K562 (cell line): ENCODE data around the gene COQ7. TPM values are rescaled to one million over a fixed set of nuclear protein-coding genes. Genes with fewer than 3 reads are reported as not detected.

ENCODE experiments used
- ATAC-seq: fragments of 200-7000 bp; cut with Tn5 transposase; 3 replicates; pipeline ENCODE4 v1.9.1; 2020; ENCODE audit warnings: moderate library complexity
- BruUV-seq: library from RNA; stranded (reverse); fragments of 400-500 nt; replicated peaks from 2 replicates; lab custom pipeline; 2021; lab: Mats Ljungman, UMichigan
- CTCF ChIA-PET: fragments of 300-600 bp; formaldehyde crosslinking; extraction: SDS; loops from one replicate; lab custom pipeline; 2021; ENCODE audit warnings: low intra/inter-chr PET ratio; lab: Yijun Ruan, JAX
- POLR2A ChIA-PET: fragments of 300-600, 350-650 bp; sonication (Branson Sonifier 250); formaldehyde crosslinking; extraction: SDS; loops from one replicate; lab custom pipeline; 2021; ENCODE audit warnings: antibody characterized with exemption, inconsistent platforms; lab: Yijun Ruan, JAX
- DNase-seq, 4 experiments: peaks; one replicate each; pipeline versions ENCODE4 v3.0.0 to v3.0.0-alpha.2; 2011 to 2018; ENCODE audit warnings: low spot score in 3 of 4, mixed read lengths in 3 of 4; ENCODE audit errors: extremely low read depth in 1 of 4
- FAIRE-seq: peaks from 2 replicates; lab custom pipeline; 2011; peaks lifted over from hg19 to GRCh38; lab: Jason Lieb, UNC
- H2AFZ ChIP-seq: 2 replicates; pipeline ENCODE4 v1.6.0; 2011; ENCODE audit warnings: low read depth, low read length, control low read depth, inconsistent platforms
- H3K27ac ChIP-seq: fragments of 200-600 bp; 3 replicates; pipeline ENCODE4 v1.8.0; 2011; ENCODE audit warnings: low read depth, mild to moderate bottlenecking, control low read depth, inconsistent platforms, low read length, moderate library complexity, mixed read lengths; ENCODE audit errors: extremely low read depth
- H3K27me3 ChIP-seq, 2 experiments: fragments of 300-600 bp in 1 of 2; 2 replicates in 1 of 2; 3 replicates in 1 of 2; pipeline versions ENCODE4 v1.6.0 to v1.8.0; 2011; ENCODE audit warnings: inconsistent platforms in 2 of 2, low read length in 2 of 2, mild to moderate bottlenecking in 1 of 2, mixed read lengths in 1 of 2, moderate library complexity in 1 of 2; ENCODE audit not compliant: control insufficient read depth in 2 of 2, insufficient read depth in 2 of 2
- H3K36me3 ChIP-seq: fragments of 300-600 bp; 3 replicates; pipeline ENCODE4 v1.8.0; 2011; ENCODE audit warnings: mild to moderate bottlenecking, low read length, inconsistent platforms; ENCODE audit not compliant: control insufficient read depth, insufficient read depth
- H3K4me1 ChIP-seq, 2 experiments: fragments of 200-600 bp in 1 of 2; replicated peaks in 1 of 2; 2 replicates in 1 of 2; 3 replicates in 1 of 2; pipeline versions ENCODE4 v1.5.1 to v1.8.0; 2011; ENCODE audit warnings: inconsistent platforms in 2 of 2, low read length in 2 of 2, mild to moderate bottlenecking in 1 of 2, mixed read lengths in 1 of 2, moderate library complexity in 1 of 2; ENCODE audit not compliant: control insufficient read depth in 2 of 2, insufficient read depth in 2 of 2
- H3K4me2 ChIP-seq: 2 replicates; pipeline ENCODE4 v1.6.1; 2011; ENCODE audit warnings: low read length, control low read depth, inconsistent platforms, mixed read lengths; ENCODE audit not compliant: insufficient read depth
- H3K4me3 ChIP-seq: fragments of 200-600 bp; sonication (generic), shearing (Covaris generic); 2 replicates; pipeline ENCODE4 v1.5.1; 2016; ENCODE audit warnings: control low read depth, inconsistent platforms
- H3K79me2 ChIP-seq: fragments of 200-600 bp; 3 replicates; pipeline ENCODE4 v1.8.0; 2011; ENCODE audit warnings: low read length, inconsistent platforms; ENCODE audit not compliant: control insufficient read depth, insufficient read depth
- H3K9ac ChIP-seq, 2 experiments: 2 replicates each; pipeline versions ENCODE4 v1.6.0 to v1.6.1; 2011; ENCODE audit warnings: low read depth in 2 of 2, low read length in 2 of 2, control low read depth in 1 of 2, inconsistent platforms in 1 of 2, mild to moderate bottlenecking in 1 of 2, mixed read lengths in 1 of 2; ENCODE audit not compliant: insufficient read depth in 1 of 2
- H3K9me1 ChIP-seq: one replicate; pipeline ENCODE4 v1.6.0; 2011; ENCODE audit warnings: inconsistent platforms, mild to moderate bottlenecking, low read length, moderate library complexity; ENCODE audit not compliant: control insufficient read depth, insufficient read depth
- H3K9me3 ChIP-seq: replicated peaks from 2 replicates; pipeline ENCODE4 v1.5.1; 2011; ENCODE audit warnings: low read depth, low read length, inconsistent platforms; ENCODE audit not compliant: control insufficient read depth, insufficient read depth
- H4K20me1 ChIP-seq: replicated peaks from 2 replicates; pipeline ENCODE4 v1.6.1; 2011; ENCODE audit warnings: low read length, inconsistent platforms, mixed read lengths; ENCODE audit not compliant: control insufficient read depth, insufficient read depth
- COPS2 ChIP-seq: fragments of 450-650 bp; conservative IDR thresholded peaks from 2 replicates; pipeline ENCODE4 v1.6.1; 2016; ENCODE audit warnings: mild to moderate bottlenecking, moderate library complexity
- MCM7 ChIP-seq, 2 experiments: fragments of 450-650 bp; IDR thresholded peaks; 2 replicates each; pipeline ENCODE4 v1.6.1; 2016 to 2018
- RBFOX2 ChIP-seq: fragments of 200-400 bp; formaldehyde crosslinking; IDR thresholded peaks from 2 replicates; pipeline ENCODE4 v1.6.1; 2017; ENCODE audit warnings: low read depth, mild to moderate bottlenecking, low read length, moderate library complexity
- RREB1 ChIP-seq: fragments of 250-450 bp; sonication (Bioruptor Pico); IDR thresholded peaks from 2 replicates; pipeline ENCODE4 v1.4.0; 2020
- SPI1 ChIP-seq: IDR thresholded peaks from 2 replicates; pipeline ENCODE4 v1.6.1; 2011; ENCODE audit warnings: low read depth, low read length, control low read depth, borderline replicate concordance
- STAT6 ChIP-seq: sonication (generic); formaldehyde crosslinking; IDR thresholded peaks from 2 replicates; pipeline ENCODE4 v1.8.1; 2023; ENCODE audit warnings: mild to moderate bottlenecking, missing genetic modification reagents
- TOE1 ChIP-seq, 2 experiments: fragments of 450-650 bp in 1 of 2; sonication (generic) in 1 of 2; formaldehyde crosslinking in 1 of 2; IDR thresholded peaks; 2 replicates each; pipeline versions ENCODE4 v1.7.1 to v1.8.0; 2016 to 2022; ENCODE audit warnings: borderline replicate concordance in 2 of 2, mild to moderate bottlenecking in 2 of 2, antibody characterized with exemption in 1 of 2, inconsistent platforms in 1 of 2, low read depth in 1 of 2, missing genetic modification reagents in 1 of 2, moderate library complexity in 1 of 2
- ZNF174 ChIP-seq: fragments of 250-450 bp; sonication (Bioruptor Pico); IDR thresholded peaks from 2 replicates; pipeline ENCODE4 v1.4.0; 2020; ENCODE audit warnings: mild to moderate bottlenecking
- ZNF644 ChIP-seq: fragments of 200-800 bp; sonication (Bioruptor generic); IDR thresholded peaks from 2 replicates; pipeline ENCODE4 v1.6.1; 2016; ENCODE audit warnings: low read depth, missing genetic modification characterization, missing compliant biosample characterization
- ZNF766 ChIP-seq: fragments of 200-800 bp; sonication (Bioruptor generic); conservative IDR thresholded peaks from 2 replicates; pipeline ENCODE4 v1.6.1; 2016; ENCODE audit warnings: missing genetic modification characterization, missing compliant biosample characterization
- WGBS: fragments of 100-300 bp; shearing (Covaris generic); methylation state at CpG from one replicate; pipeline ENCODE4 v1.1.6; 2016; ENCODE audit warnings: low coverage, mixed read lengths; ENCODE audit not compliant: insufficient coverage; ENCODE audit errors: missing lambda C conversion rate; 5-methylcytosine and 5-hydroxymethylcytosine counted together
- in situ Hi-C: fragments of 300-500 bp; cut with MboI; formaldehyde crosslinking; loops from 4 replicates; pipeline ENCODE4 v1.15.0; 2018; ENCODE audit warnings: inconsistent platforms, mixed read lengths
- intact Hi-C: fragments of 100-400 bp; cut with micrococcal nuclease; formaldehyde crosslinking; loops from 2 replicates; pipeline ENCODE4 v1.14.2; 2022
- polyA plus RNA-seq, 8 experiments: library from polyadenylated mRNA; depleted of rRNA in 4 of 8; stranded (reverse) in 5 of 8; unstranded in 3 of 8; fragments of >200 nt; fragmentation: Nextera tagmentation in 2 of 8; fragmentation: Illumina TruSeq in 1 of 8; extraction: Ambion mirVana in 2 of 8; extraction: Trizol in 1 of 8; gene quantifications; 2 replicates each; pipeline versions ENCODE4 v1.2.1 to v1.2.3, GENCODE V29; 2011 to 2014; ENCODE audit warnings: inconsistent platforms in 1 of 8, missing spikeins in 1 of 8
- total RNA-seq, 7 experiments: library from RNA; depleted of rRNA in 6 of 7; stranded (reverse); fragments of >200 nt in 6 of 7; fragmentation: Illumina TruSeq in 2 of 7; extraction: Trizol in 2 of 7; gene quantifications; 2 replicates each; pipeline versions ENCODE4 v1.2.1 to v1.2.3, GENCODE V29; 2011 to 2021; ENCODE audit warnings: low replicate concordance in 1 of 7
- TF ChIP-seq, protein P1 (sequence below): fragments of 200-800 bp; sonication (Bioruptor generic); IDR thresholded peaks from 2 replicates; pipeline ENCODE4 v1.6.1; 2017; ENCODE audit warnings: missing genetic modification characterization, missing compliant biosample characterization
- TF ChIP-seq, protein P2 (sequence below): fragments of 450-650 bp; IDR thresholded peaks from 2 replicates; pipeline ENCODE4 v1.6.1; 2016; ENCODE audit warnings: low read depth, mild to moderate bottlenecking, moderate library complexity

COQ7 gene
- total and polyA plus RNA-seq, 9 of the 15 experiments (the other 6 are each of a cell fraction or from before 2014, with no cell fraction given): 2.3 to 26.1 (median 15.2) TPM

DNA sequence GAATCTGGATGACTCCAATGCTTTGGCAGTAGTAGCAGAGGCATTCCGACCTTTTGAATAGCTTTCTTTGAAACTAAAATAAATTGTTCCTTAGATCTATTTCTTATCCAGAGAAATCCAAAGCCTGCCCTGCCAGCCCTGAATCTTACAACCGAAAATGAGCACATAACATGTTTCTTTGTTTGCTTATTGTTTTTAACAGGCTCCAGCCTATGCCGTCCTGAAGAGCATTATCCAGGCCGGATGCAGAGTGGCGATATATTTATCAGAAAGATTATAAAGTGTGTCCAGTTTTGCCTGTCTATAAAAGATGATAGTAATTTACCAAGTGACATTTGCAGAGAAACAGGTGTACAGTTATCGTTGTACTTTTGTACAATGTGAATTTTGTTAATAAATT is 10.5 kb downstream of the COQ7 start:
- DNase-seq (no peak), ATAC-seq (no peak), FAIRE-seq (no peak)
- H3K27me3 ChIP-seq: no peaks in the 10 kb centered on the region
- no peaks in the 10 kb centered on the region for H3K4me1 ChIP-seq
- H3K79me2 ChIP-seq: no peaks in the 10 kb centered on the region
- CTCF ChIA-PET: no interaction called here
- in situ Hi-C loops (no loop called here), intact Hi-C loops (no loop called here)
- H3K27ac ChIP-seq: no peak overlapping the region
- BruUV-seq: no TSS peak
- H2AFZ ChIP-seq: no peak overlapping the region
- H3K9me3 ChIP-seq: no peaks in the 10 kb centered on the region
- 85% methylated on average over 6 of the region's 6 CpGs for WGBS
- POLR2A ChIA-PET: interaction anchor here (0.5 kb wide), 1 partner anchor 425 kb away, joined by 3 read pairs; no protein-coding TSS in a partner anchor
- H4K20me1 ChIP-seq: no peaks in the 10 kb centered on the region
- H3K4me3 ChIP-seq: no peak overlapping the region
- H3K4me2 ChIP-seq: no peak overlapping the region
- H3K36me3 ChIP-seq: peaks cover 27% of the 10 kb centered on the region; the same call in 2 of the 3 replicates
- H3K9ac ChIP-seq: no peak overlapping the region
- no peaks in the 10 kb centered on the region for H3K9me1 ChIP-seq
- TF ChIP-seq SPI1 (no peak), RREB1 (no peak), MCM7 (IDR thresholded peaks at IDR 0.05) (no peak), RBFOX2 (no peak), ZNF644 (tag) (no peak), STAT6 (CRISPR knock-in tag) (no peak), COPS2 (no peak), ZNF174 (CRISPR knock-in tag) (no peak), TOE1 (IDR thresholded peaks at IDR 0.05; ENCODE audit: borderline replicate concordance) (no peak), TOE1 (CRISPR knock-in tag; IDR thresholded peaks at IDR 0.05; ENCODE audit: borderline replicate concordance, low read depth) (no peak), ZNF766 (no peak)
- TF ChIP-seq, protein P1, sequence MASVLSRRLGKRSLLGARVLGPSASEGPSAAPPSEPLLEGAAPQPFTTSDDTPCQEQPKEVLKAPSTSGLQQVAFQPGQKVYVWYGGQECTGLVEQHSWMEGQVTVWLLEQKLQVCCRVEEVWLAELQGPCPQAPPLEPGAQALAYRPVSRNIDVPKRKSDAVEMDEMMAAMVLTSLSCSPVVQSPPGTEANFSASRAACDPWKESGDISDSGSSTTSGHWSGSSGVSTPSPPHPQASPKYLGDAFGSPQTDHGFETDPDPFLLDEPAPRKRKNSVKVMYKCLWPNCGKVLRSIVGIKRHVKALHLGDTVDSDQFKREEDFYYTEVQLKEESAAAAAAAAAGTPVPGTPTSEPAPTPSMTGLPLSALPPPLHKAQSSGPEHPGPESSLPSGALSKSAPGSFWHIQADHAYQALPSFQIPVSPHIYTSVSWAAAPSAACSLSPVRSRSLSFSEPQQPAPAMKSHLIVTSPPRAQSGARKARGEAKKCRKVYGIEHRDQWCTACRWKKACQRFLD (CRISPR knock-in tag): no peak
- TF ChIP-seq, protein P2, sequence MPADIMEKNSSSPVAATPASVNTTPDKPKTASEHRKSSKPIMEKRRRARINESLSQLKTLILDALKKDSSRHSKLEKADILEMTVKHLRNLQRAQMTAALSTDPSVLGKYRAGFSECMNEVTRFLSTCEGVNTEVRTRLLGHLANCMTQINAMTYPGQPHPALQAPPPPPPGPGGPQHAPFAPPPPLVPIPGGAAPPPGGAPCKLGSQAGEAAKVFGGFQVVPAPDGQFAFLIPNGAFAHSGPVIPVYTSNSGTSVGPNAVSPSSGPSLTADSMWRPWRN: no peak
